Measurements from ENCODE around the gene ADI1.
A peak's percentile ranks its signal among the peaks of the same experiment; 100 is the strongest.

ADI1 gene, protein sequence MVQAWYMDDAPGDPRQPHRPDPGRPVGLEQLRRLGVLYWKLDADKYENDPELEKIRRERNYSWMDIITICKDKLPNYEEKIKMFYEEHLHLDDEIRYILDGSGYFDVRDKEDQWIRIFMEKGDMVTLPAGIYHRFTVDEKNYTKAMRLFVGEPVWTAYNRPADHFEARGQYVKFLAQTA

DNA sequence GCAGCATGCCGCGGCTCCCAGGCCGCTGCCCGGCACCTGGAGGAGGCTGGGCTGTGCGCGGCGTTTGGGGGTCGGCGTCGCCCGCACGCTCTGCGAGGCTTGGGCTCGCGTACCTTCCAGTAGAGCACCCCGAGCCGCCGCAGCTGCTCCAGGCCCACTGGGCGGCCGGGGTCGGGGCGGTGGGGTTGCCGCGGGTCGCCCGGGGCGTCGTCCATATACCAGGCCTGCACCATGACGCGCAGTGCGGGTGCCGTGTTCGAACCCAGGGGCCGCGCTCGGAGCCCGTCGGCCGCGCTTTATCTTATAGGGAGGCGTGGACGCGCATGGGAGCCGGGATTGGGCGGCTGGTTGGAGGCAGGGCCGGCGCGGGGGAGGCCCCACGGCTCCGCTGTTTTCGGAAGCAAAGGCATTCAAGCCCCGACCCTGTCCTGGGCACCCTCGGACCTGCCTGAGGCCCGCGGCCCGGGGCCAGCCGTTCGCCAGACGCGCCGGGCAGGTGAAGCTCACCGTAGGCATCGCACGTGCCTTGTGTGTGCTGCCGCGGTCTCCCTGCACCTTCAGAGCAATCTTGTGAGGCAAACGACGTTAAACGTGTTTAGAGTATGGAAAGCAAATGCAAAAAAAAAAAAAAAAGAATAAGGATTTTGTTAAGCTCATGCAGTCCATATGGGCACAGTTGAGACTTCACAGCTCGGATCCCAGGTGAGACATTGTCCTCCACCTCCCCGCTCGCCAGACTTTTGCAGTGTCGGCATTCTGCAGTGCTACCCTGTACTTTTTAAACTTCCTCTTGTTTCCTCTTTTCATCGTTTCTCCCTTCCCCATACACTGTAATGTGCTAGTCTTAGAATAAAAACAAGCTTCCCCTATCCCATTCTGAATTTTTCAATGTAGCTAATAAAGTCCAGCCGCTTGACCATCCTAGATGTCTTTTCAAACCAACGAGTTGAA lies at the start of gene ADI1:
Gene ADI1 (minus strand): TSS at position 277 of the 951 bp plus-strand sequence. CDS start 44 bp downstream, at position 233.
- peak; percentile 83 to 85 for DNase-seq

DNA sequence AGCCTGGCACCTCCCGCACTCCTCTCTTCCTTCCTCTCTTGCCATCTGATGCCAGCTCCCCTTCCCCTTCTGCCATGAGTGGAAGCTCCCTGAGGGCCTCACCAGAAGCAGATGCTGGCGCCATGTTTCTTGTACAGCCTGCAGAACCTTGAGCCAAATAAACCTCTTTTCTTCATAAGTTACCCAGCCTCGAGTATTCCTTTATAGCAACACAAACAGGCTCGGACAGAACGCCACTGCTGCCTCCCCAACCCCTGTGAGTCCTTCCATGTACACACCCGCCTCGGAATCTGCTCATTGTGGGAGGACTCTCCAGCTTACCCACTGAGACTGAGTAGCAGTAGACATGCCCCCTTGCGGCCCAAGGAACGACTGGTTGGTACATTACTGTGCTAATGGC lies 47.5 kb upstream of the ADI1 start:
- DNase-seq, result no peak

DNA sequence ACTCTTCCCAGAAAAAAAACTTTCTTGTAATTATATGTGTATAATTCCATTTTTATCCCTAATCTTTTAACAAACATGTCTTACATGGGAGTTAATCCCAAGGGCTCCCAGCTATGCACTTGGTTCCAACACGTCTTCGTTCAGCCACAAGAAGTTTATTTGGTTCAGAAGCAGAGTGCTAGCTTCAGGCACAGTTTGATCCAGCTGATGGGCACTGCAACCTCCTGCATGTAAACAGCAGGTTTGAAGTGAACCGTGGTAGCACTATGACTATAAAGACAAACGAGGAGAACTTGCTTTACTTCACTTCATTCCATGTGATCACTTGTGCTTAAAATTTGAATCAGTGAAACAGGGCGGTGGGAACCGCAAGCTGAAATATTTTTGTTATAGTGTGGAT lies 45.8 kb upstream of the ADI1 start:
- no peak for DNase-seq

DNA sequence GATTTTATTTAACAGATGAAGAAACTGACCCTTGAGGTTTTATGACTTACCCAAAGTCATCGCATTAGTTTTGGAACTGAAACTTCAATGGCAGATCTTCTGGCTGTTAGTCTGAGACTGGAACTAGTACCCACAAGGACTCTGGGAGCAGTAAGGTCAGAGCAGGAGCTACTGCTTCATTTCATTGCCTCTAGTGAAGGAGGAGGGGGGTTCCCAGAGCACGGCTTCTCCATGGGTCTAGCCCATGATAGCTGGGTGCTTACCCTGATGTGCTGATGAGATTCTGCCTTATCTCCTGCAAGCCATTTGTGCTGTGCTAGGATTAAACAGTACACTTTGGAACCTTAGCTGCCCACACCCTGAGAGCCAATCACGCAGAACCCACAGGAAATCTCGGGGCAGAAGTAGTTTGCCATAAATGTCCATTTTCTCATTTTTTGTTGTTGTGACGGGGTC lies 44.2 kb upstream of the ADI1 start:
- DNase-seq, result no peak

DNA sequence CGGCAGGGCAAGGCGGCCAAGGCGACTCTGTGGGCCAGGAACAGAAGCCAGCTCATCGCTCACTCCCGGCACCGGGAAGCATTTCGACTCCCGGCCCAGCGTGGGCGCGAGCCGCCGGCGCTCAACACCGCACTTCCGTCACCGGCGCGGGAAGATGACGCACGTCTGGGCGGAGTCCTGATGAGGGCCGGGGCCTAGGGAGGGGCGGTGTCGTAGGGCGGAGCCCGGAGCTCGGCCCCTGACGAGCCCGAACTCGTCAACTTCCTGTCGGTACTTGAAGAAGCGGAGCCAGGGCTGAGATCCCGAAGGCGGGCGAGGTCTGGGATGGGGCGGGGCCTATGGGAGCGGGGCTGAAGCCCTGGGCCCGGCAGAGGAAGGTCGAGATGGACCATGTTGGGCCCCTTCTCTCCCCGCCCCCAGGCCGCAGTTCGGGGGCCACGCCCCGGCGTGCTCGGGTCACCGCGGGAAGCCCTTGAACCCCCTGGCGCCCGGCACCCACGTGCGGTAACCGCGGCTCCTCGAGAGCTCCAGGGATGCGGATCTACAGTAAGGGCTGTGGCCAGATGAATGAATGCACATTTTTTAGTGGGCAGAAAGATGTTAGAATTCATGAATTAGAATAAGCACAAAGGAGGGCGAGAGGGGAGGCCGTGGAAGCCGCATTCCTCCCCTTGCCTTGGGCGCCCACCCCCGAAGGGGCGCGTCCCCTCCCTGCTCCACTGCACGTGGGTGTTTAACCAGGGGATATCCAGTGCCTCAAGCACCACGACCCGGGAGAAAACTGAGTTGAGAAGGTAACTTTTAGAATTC lies 39.1 kb upstream of the ADI1 start, which contains the start of gene RNASEH1:
Gene RNASEH1 (minus strand): TSS at position 129 of the 810 bp plus-strand sequence. CDS start 73 bp downstream, at position 56.
- DNase-seq, result peak; percentile 99

DNA sequence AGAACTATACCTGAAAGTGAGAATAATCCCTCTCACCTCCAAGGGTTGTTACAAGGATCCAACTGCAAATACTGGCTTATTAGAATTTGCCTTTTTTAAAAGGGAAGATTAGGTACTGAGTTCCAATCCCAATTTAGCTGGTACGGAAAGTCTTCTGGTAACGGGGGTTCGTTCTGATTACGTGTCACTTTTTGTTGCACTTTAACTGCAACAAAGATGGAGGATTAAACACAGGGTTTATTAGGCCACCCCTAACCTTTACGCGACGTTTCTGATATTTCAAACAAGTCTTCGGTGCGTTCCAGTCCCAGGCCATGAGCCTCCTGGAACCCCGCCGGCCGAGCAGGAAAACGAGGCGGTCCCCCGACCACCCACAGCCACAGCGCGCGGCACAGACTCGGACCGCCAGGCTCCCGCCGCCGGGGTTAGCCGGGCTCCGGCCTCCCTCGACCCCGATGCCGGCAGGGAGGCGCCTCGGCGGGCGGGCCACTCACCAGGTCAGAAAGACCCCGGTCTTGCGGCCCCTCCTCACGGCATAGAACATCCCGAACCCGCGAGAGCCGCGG lies 38.4 kb upstream of the ADI1 start:
- no peak for DNase-seq

DNA sequence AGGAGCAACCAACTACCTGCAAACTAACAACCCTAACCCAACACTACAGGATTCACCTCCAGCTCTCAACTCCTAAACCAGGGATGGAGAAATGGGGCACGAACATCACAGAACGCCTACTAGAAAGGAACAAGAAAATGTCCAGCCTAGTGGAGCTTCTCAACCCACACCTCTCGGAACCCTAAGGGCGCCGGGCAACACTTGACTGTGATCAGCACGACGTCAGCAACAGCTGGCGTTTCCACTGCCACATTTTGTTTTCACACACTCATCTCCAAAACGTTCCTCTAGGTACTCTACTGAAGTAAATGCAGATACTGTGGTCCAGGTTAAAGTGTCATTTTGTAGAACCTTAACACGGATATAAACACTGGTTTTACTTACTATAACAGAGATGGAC lies 34.6 kb upstream of the ADI1 start:
- DNase-seq, result no peak

DNA sequence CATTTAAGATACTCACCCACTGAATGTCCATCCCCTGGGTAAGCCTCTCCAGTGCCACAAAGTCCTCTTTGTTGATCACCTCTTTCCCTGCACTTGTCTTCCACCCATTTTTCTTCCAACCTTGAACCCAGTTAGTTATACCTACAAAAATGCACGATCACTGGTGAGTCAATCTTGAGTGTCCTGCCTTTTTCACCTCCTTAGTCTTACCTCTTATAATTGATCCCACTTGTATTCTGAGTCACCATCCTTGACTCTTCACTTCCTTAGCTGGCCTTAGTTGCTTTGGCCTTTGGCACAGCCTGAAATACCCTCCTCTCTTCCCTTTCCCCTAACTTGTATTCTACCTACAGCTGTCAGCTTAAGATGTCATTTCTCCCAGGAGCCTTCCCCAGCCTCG lies 28.6 kb upstream of the ADI1 start:
- DNase-seq, result no peak

DNA sequence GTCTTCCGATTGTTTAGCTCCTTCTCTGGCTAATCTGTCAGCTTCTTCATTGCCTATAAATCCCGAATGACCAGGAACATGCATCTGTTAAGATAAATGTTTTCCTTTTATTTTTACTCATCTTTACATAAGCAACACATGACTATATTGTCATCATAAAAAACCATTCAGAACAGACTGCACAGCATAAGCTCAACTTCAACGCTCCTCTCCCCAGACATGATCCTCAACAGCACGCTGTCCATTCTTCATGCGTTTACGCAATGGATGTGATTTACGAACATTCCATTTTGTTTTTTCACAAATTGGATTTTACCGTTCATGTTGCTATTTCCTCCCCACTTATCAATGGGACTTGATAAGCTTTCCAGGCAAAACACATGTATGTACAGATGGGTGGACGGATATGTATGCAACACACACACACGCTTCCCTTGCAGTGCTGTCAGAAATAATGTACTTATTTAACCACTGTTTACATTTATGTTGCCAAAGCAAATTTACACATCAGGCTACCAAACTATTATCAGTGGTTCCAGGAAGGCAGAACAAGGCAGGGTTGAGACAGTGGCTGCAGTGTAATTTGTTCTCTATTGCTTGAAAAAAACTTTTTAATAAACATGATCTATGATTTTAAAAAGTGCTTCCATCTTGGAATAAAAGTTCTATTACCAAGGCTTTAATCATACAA lies 26.6 kb upstream of the ADI1 start:
- no peak for DNase-seq

DNA sequence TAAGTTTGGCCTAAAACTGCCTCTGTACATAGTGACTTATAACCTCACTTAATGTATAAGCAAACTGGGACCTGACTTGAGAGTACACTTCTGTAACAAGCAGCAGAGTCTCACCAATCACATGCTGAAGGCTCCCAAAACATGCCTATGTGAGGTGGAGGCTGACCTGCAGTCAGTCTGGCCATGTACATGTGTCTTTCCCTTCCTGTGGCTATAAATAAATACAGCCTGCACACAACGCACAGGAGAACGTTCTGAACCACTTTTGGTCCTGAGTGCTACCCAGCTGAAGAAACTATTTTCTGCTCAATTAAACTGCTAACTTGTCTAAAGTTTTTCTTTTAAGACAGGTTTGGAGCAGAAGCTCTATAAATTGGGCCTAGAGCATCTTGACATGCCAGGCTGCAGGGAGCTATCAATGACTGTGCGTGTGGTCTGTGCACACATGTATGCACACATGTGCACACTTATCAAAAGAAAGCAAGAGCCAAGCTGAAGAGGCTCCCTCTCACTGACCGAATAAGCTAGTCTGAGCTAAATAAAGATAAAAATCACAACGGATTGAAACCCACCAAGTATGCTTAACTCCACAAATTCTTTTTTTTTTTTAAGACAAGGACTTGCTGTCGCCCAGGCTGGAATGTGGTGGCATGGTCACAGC lies 23.8 kb upstream of the ADI1 start:
- no peak for DNase-seq

DNA sequence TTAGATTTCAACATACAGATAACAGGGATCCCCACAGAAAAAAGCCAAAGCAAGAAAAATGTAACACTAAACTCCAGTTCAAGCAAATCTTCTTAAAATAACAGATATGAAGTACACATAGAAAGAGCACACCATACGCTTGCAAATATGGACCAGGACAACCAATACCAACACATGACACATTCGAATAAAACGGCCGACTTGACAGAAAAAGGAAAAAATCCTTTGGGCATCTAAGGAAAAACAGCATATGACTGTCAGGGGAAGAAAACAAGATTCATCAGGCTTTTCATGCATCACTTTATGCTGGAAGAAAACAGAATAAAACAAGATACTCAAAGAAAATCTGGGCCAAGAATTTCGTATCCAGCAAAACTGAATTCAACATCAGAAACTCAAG lies 22.8 kb upstream of the ADI1 start:
- no peak for DNase-seq

DNA sequence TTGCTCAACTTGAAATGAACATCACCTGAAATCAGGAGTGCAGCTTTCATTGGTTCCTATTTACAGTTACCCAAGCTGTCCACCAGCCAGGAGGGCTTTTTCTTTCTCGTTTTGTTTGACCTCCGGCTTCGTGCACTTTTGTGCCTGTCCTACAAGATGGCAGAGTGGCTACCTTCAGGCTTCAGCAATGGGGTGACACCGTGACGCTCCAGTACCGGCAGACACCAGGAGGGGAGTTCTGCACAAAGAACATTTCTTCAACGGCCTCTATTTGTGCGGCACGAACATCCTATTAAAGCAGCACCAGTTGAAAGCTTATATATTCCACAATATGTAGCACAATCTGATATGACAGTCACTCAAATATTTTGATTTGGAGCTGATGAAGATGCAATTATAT lies 20.5 kb upstream of the ADI1 start:
- no peak for DNase-seq

DNA sequence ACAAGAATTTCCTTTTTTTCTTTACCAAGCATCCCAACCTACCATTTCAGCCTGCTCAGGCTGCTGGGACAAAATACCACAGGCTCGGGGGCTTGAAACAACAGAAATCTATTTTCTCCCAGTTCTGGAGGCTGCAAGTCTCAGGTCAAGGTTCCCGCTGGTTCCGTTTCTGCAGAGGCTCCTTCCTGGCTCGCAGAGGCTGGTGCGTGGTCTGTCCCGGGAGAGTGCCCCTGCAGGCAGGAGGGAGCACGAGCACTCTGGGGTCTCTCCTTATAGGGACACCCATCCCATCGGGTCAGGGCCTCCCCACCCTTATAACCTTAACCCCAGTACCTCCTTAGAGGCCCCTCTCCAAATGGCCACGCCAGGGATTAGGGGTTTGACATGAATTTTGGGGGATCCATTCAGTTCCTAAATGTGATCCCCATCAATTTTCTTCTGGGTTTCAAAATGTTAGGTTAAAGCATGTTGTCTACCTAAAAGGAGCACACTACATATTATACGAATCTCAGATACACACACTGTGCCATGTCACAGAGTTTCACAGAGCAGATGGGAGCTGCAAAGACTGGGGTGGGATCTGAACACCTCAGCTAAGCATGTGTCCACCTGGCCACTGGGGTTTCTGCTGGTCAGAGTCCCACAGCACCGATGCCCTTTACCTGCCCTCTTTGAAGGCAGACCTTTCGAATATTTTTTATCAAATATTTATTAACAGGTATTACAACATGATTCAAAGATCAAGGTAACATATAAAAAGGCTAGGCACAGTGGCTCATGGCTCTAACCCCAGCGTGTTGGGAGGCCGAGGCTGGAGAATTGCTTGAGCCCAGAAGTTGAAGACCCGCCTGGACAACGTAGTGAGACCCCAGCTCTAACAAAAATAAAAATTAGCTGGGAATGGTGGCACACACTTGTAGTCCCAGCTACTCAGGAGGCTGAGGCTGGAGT lies 17.6 kb upstream of the ADI1 start:
- no peak for DNase-seq

DNA sequence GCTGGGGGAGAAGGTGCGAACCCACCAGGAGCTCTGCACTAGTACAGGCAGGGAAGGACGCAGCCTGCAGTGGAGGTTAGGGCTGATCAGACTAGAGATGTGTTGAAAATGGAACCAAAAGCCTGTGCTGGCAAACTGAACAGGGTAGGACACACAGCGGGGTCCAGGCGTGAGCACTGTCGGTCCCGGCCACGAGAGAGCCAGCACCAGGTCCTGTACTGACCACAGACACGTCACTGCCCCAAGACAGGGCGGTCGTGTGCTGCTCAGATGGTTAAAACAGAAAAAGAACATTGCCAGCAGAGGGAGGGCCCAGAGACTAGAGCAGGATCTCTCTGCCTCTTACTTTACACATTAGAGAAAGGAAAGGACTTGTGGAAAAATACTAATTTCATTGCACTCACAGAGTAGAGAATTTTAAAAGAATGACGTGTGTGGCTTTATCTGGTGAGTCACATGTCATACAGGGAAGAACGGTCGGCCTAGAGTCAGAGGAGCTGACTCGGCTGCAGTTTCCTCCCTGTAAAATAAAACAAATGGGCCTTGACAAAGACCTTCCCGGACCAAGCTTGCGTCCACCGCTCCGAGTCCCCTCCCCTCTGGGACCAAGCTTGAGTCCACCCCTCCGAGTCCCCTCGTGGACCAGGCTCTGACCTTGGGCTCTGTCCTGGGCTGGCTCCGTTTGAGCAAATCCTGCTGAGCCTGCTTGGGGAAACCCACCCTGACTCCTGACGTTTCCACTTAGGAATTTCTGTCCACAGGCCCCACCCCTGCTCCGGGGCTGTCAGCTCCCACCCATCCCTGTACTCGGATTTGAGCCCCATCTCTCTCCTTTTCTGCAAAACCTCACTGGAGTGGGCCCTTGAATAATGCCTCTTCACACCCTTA lies 16.7 kb upstream of the ADI1 start:
- no peak for DNase-seq

DNA sequence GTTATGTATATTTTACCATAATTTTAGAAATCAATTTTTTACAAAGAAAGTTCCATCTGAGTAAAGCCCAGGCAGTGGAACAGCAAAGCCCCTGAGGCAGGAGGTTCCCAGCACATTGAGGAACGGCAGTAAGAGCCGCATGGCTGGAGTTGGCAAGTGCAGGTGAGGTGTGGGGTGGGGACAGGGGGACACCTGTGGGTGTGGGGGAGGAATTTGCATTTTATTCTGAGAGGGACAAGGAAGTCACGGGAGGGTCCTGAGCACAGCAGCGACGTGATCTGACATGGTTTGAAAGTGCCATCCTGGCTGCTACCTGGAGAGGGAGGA lies 16.1 kb upstream of the ADI1 start:
- no peak for DNase-seq

DNA sequence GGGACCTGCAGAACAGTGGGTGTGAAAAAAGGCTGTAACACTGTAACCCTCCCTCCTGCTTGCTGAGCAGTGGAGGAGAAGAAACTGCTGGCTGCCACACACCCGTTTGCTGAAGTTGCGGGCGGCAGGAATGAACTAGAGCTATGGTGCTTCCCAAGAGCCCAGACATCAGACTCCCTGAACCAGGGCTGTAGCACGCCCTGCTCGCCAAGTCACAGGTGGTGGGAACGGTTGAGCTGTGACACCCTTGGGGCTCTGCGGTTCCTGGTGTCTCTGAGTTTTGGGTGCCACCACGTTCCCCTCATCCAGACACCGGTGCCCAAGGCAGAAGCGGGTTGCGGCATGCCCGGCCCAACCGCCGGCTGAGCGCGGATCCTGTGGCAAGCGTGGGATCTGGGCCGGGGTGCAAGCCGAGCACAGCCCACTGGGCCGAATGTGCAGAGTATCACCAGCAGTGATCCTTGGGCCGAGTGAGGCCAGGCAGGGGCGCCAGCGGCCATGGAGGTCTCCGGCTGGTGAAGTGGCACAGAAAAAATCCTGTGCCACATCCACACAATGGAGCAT lies 15.0 kb upstream of the ADI1 start:
- DNase-seq, result no peak

DNA sequence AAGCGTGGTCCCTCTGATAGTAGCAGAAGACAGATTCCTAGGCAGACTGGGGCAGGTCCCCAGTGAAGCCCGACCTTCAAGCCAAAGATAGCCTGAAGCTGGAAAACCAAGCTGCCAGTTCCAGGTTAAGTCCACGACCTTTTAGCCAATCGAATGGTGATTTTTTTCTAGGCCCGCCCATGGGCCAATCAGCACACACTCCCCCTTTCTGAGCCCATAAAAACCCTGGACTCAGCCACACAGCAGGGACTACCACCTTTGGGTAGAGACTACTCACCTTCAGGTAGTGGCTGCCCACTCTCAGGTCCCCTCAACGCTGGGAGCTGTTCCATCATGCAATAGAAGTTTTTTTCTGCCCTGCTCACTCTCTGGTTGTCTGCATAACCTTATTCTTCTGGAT lies 14.5 kb upstream of the ADI1 start:
- DNase-seq, result no peak

DNA sequence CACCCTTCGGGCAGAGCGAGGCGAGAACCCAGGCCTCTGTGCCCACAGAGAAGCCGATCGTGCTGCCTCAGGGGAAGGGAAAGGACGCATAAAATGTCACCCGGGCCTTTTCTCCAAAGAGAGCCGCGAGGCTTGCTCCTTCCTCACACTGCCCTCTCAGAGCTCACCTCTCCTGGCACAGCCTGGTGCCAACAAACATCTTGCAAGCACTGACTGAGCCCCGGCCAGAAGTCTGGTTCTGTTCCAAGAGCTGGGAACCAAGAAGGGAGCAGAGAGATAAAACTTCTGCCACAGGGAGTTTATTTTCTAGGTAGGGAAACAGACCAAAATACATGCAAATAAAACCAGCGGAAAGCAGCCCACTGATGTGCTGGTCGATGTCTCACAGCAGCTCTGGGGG lies 13.6 kb upstream of the ADI1 start:
- no peak for DNase-seq

DNA sequence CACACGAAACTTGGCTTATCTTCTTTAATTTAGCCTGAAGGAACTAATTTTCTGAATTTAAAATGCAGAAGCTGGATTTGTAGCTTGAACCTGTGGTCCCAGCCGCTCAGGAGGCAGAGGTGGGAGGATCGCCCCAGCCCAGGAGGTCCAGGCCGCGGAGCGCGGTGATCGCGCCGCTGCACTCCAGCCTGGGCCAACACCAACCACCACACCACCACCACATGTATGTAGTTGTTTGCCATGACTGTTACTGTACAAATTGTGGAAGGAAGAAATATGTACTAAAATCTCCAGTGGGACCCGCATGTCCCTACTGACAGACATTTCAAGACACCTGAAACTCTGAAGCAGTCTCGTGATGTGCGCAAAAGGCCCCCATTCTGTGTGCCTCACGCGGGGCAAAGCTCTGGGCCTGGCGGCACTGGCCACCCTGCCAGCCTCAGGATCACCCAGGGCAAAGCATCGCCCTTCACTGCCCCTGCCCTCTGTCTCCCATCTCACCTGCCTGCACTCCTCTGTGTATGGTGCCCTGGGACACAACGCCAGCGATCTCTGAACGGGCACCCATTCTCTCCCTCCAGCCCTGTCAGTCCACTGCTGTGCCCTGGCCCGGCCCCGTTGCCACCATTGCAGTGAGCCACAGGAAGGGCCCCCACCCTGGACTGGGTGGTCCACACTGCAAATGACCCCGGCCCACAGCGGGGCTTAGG lies 10.1 kb upstream of the ADI1 start:
- no peak for DNase-seq

All from stimulated activated CD4-positive, alpha-beta T cell treated with anti-CD3 and anti-CD28 coated beads, Interleukin-2, amount 100 ng/mL, for 24 hours (primary cell).